ENCODE results near the gene PAAF1. TPM values are rescaled to one million over a fixed set of nuclear protein-coding genes. Genes with fewer than 3 reads are reported as not detected.
"Not testable (repeated sequence)": the region's sequence is repeated elsewhere in the genome, so short reads cannot be mapped to it uniquely, and the experiment has no call there.

The PAAF1 gene
- total and polyA plus RNA-seq, 12 donors = 14.2 to 55.9 (median 28.0) TPM

- peaks cover 0 to 21% of the 10 kb centered on the region in 2 donors for H3K36me3 ChIP-seq (replicated peaks in 1 of 2)
- WGBS, 4 donors = 87 to 92% (median 89%) methylated on average over 7 of the region's 7 CpGs
- TF ChIP-seq POLR2A (IDR thresholded peaks at IDR 0.05) = no peak
- TF ChIP-seq, protein P1, sequence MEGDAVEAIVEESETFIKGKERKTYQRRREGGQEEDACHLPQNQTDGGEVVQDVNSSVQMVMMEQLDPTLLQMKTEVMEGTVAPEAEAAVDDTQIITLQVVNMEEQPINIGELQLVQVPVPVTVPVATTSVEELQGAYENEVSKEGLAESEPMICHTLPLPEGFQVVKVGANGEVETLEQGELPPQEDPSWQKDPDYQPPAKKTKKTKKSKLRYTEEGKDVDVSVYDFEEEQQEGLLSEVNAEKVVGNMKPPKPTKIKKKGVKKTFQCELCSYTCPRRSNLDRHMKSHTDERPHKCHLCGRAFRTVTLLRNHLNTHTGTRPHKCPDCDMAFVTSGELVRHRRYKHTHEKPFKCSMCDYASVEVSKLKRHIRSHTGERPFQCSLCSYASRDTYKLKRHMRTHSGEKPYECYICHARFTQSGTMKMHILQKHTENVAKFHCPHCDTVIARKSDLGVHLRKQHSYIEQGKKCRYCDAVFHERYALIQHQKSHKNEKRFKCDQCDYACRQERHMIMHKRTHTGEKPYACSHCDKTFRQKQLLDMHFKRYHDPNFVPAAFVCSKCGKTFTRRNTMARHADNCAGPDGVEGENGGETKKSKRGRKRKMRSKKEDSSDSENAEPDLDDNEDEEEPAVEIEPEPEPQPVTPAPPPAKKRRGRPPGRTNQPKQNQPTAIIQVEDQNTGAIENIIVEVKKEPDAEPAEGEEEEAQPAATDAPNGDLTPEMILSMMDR (IDR thresholded peaks at IDR 0.05) = no peak
- H3K27me3 ChIP-seq = no peaks in the 10 kb centered on the region
- H3K27ac ChIP-seq = no peak overlapping the region
- intact Hi-C loops (cut with DNase I) = no loop called here
- no peaks in the 10 kb centered on the region for H3K4me1 ChIP-seq (replicated peaks in 1 of 2)
- DNase-seq = no peak
- no peak overlapping the region for H3K4me3 ChIP-seq
- H3K9me3 ChIP-seq (replicated peaks in 1 of 3) = no peaks in the 10 kb centered on the region
Measured at GRCh38 chr11:73932781-73933180, 56.0 kb downstream of the PAAF1 start.

DNA sequence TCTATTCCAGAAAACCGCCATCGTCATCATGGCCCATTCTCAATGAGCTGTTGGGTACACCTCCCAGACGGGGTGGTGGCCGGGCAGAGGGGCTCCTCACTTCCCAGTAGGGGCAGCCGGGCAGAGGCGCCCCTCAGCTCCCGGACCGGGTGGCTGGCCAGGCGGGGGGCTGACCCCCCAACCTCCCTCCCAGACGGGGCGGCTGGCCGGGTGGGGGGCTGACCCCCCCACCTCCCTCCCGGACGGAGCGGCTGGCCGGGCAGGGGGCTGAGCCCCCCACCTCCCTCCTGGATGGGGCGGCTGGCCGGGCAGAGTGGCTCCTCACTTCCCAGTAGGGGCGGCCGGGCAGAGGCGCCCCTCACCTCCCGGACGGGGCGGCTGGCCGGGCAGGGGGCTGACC, 59.2 kb downstream of the PAAF1 start:
- intact Hi-C loops (cut with DNase I); H3K27me3 ChIP-seq: not testable (repeated sequence)

GRCh38 chr11:73939096-73939495, 62.3 kb downstream of the PAAF1 start:
- intact Hi-C loops (cut with DNase I) = no loop called here
- Histone ChIP-seq H3K4me1 (replicated peaks in 1 of 2) (no peaks in the 10 kb centered on the region), H3K9me3 (replicated peaks in 1 of 3) (no peaks in the 10 kb centered on the region), H3K36me3 (replicated peaks in 1 of 2) (no peaks in the 10 kb centered on the region), H3K4me3 (no peak overlapping the region), H3K27me3 (no peaks in the 10 kb centered on the region), H3K27ac (no peak overlapping the region)
- TF ChIP-seq POLR2A (IDR thresholded peaks at IDR 0.05) = no peak
- TF ChIP-seq, protein P1 (IDR thresholded peaks at IDR 0.05) = no peak
- 68 to 80% (median 76%) methylated on average over 3 to 4 of the region's 4 CpGs for WGBS, 4 donors
- DNase-seq = no peak

More for the DNA sequence above, 59.2 kb downstream of the PAAF1 start:
- H3K27ac ChIP-seq; H3K4me1 ChIP-seq (replicated peaks in 1 of 2); H3K4me3 ChIP-seq; H3K9me3 ChIP-seq (replicated peaks in 1 of 3); DNase-seq; H3K36me3 ChIP-seq (replicated peaks in 1 of 2): not testable (repeated sequence)
- WGBS, 4 donors = 96 to 99% methylated on average over 14 of the region's 25 CpGs; no CpG with 5 or more reads in 2 of the 4 donors

- no peak for DNase-seq
- TF ChIP-seq, protein P1 (IDR thresholded peaks at IDR 0.05) = no peak
- no peak for TF ChIP-seq POLR2A (IDR thresholded peaks at IDR 0.05)
- intact Hi-C loops (cut with DNase I) = no loop called here
- H3K27ac ChIP-seq = no peak overlapping the region
- no peak overlapping the region for H3K4me3 ChIP-seq
- no peaks in the 10 kb centered on the region for H3K4me1 ChIP-seq (replicated peaks in 1 of 2)
- H3K9me3 ChIP-seq (replicated peaks in 1 of 3) = no peaks in the 10 kb centered on the region
- 92 to 94% (median 93%) methylated on average over 9 of the region's 9 CpGs for WGBS, 4 donors
- no peaks in the 10 kb centered on the region for H3K27me3 ChIP-seq
- H3K36me3 ChIP-seq (replicated peaks in 1 of 2) = no peaks in the 10 kb centered on the region
Measured at GRCh38 chr11:73940801-73941570, 64.2 kb downstream of the PAAF1 start.

- no peak overlapping the region for H3K27ac ChIP-seq
- intact Hi-C loops (cut with DNase I) = no loop called here
- H3K4me3 ChIP-seq = no peak overlapping the region
- H3K9me3 ChIP-seq (replicated peaks in 1 of 3) = no peaks in the 10 kb centered on the region
- H3K4me1 ChIP-seq (replicated peaks in 1 of 2) = no peaks in the 10 kb centered on the region
- TF ChIP-seq POLR2A (IDR thresholded peaks at IDR 0.05) = no peak
- TF ChIP-seq, protein P1 (IDR thresholded peaks at IDR 0.05) = no peak
- WGBS, 4 donors = 76 to 91% (median 85%) methylated on average over 1 of the region's 1 CpG
- no peak for DNase-seq
- H3K36me3 ChIP-seq (replicated peaks in 1 of 2) = no peaks in the 10 kb centered on the region
- no peaks in the 10 kb centered on the region for H3K27me3 ChIP-seq
Measured at GRCh38 chr11:73942010-73942409, 65.2 kb downstream of the PAAF1 start.
